Left lung (tissue), 10 donors: Measurements from ENCODE around the gene OCSTAMP. TPM values are rescaled to one million over a fixed set of nuclear protein-coding genes. Genes with fewer than 3 reads are reported as not detected.
A peak's percentile ranks its signal among the peaks of the same experiment; 100 is the strongest.

ENCODE experiments used
- ATAC-seq: fragments of 200-7000 bp; cut with Tn5 transposase; one replicate; pipeline ENCODE4 v1.9.1; 2020; ENCODE audit warnings: moderate library complexity
- DNase-seq, 4 donors: peaks; one replicate each; pipeline ENCODE4 v3.0.0-alpha.2; 2013 to 2020
- H3K27ac ChIP-seq, 2 donors: fragments of 200-600 bp; sonication (generic) in 1 of 2; one replicate each; pipeline versions ENCODE4 v1.5.0 to v1.8.0; 2020 to 2021
- H3K27me3 ChIP-seq, 2 donors: fragments of 200-600 bp; sonication (generic) in 1 of 2; one replicate each; pipeline versions ENCODE4 v1.5.0 to v1.8.0; 2020 to 2021
- H3K36me3 ChIP-seq, 2 donors: fragments of 200-600 bp; sonication (generic) in 1 of 2; one replicate each; pipeline versions ENCODE4 v1.5.0 to v1.8.0; 2020 to 2021
- H3K4me1 ChIP-seq, 2 donors: fragments of 200-600 bp; one replicate each; pipeline ENCODE4 v1.8.0; 2021
- H3K4me3 ChIP-seq, 2 donors: fragments of 200-600 bp; sonication (generic) in 1 of 2; one replicate each; pipeline versions ENCODE4 v1.5.0 to v1.8.0; 2020 to 2021; ENCODE audit warnings: mild to moderate bottlenecking in 1 of 2
- H3K9me3 ChIP-seq, 2 donors: fragments of 200-600 bp; sonication (generic) in 1 of 2; one replicate each; pipeline versions ENCODE4 v1.5.0 to v1.8.0; 2020 to 2021
- CTCF ChIP-seq, 2 donors: fragments of 200-600 bp; sonication (generic) in 1 of 2; IDR thresholded peaks; one replicate each; pipeline versions ENCODE4 v1.5.0 to v1.8.0; 2021; ENCODE audit warnings: antibody characterized with exemption in 2 of 2
- intact Hi-C, 2 donors: fragments of 100-400 bp; cut with DNase I; formaldehyde crosslinking; loops; one replicate each; pipeline versions ENCODE4 v1.11.2 to v1.14.2; 2022
- polyA plus RNA-seq, 6 donors: library from polyadenylated mRNA; unstranded; fragments of 120-200 nt; gene quantifications; one replicate each; pipeline ENCODE4 v1.2.1, GENCODE V29; 2013; ENCODE audit not compliant: insufficient read length in 6 of 6
- total RNA-seq, 2 donors: library from RNA; stranded (reverse); fragmentation: NEBNext Ultra II Directional; extraction: Animal tissue kit (Norgen Biotek cat#: 25700); gene quantifications; one replicate each; pipeline ENCODE4 v1.2.1, GENCODE V29; 2021
- donor health status: DM: no; HTN: yes; CAD: no.
- donor health status: DM: no; HTN: no; CAD: no.

Gene OCSTAMP
- total and polyA plus RNA-seq, 8 donors = not detected

GRCh38 chr20:46568570-46569129 lies 18.2 kb upstream of the OCSTAMP start:
- H3K27ac ChIP-seq = no peak overlapping the region
- no peak overlapping the region for H3K4me3 ChIP-seq
- no peaks in the 10 kb centered on the region for H3K36me3 ChIP-seq
- TF ChIP-seq CTCF (IDR thresholded peaks at IDR 0.05) = no peak
- H3K4me1 ChIP-seq = no peaks in the 10 kb centered on the region
- no peaks in the 10 kb centered on the region for H3K9me3 ChIP-seq
- no peak for ATAC-seq
- peaks cover 0 to 10% of the 10 kb centered on the region in 2 donors for H3K27me3 ChIP-seq
- peak in 3 of 4 donors; percentile 89 to 95 (median 90) for DNase-seq
- intact Hi-C loops = no loop called here

GRCh38 chr20:46566125-46566524 lies 15.7 kb upstream of the OCSTAMP start:
- Histone ChIP-seq H3K4me1 (peaks cover 0 to 7% of the 10 kb centered on the region in 2 donors), H3K27ac (no peak overlapping the region), H3K4me3 (no peak overlapping the region), H3K36me3 (no peaks in the 10 kb centered on the region), H3K27me3 (peaks cover 0 to 16% of the 10 kb centered on the region in 2 donors), H3K9me3 (no peaks in the 10 kb centered on the region)
- DNase-seq = no peak
- ATAC-seq = no peak
- no peak for TF ChIP-seq CTCF (IDR thresholded peaks at IDR 0.05)
- intact Hi-C loops = no loop called here

GRCh38 chr20:46564241-46564957 lies 13.9 kb upstream of the OCSTAMP start:
- no peak for TF ChIP-seq CTCF (IDR thresholded peaks at IDR 0.05)
- Histone ChIP-seq H3K4me1 (peaks cover 0 to 7% of the 10 kb centered on the region in 2 donors), H3K4me3 (no peak overlapping the region), H3K36me3 (no peaks in the 10 kb centered on the region), H3K27me3 (peaks cover 0 to 16% of the 10 kb centered on the region in 2 donors), H3K27ac (no peak overlapping the region), H3K9me3 (no peaks in the 10 kb centered on the region)
- DNase-seq = no peak
- intact Hi-C loops = no loop called here
- no peak for ATAC-seq

GRCh38 chr20:46563860-46564221 lies 13.4 kb upstream of the OCSTAMP start:
- Histone ChIP-seq H3K27me3 (peaks cover 0 to 16% of the 10 kb centered on the region in 2 donors), H3K4me3 (no peak overlapping the region)
- intact Hi-C loops = no loop called here

More at GRCh38 chr20:46563860-46564221, 13.4 kb upstream of the OCSTAMP start:
- Histone ChIP-seq H3K4me1 (peaks cover 0 to 7% of the 10 kb centered on the region in 2 donors), H3K27ac (no peak overlapping the region), H3K36me3 (no peaks in the 10 kb centered on the region), H3K9me3 (no peaks in the 10 kb centered on the region)
- no peak for ATAC-seq
- no peak for DNase-seq
- TF ChIP-seq CTCF (IDR thresholded peaks at IDR 0.05) = no peak
